RWPE2 (cell line): ENCODE measurements around the gene KCNAB2.

Experiments used
- ATAC-seq: fragments of 200-7000 bp; cut with Tn5 transposase; 3 replicates; pipeline ENCODE4 v1.9.1; 2021; ENCODE audit warnings: low read depth
- DNase-seq: peaks from one replicate; pipeline ENCODE4 v3.0.0-alpha.2; 2020; ENCODE audit warnings: low spot score
- H3K27ac ChIP-seq: fragments of 450-650 bp; 2 replicates; pipeline ENCODE4 v1.5.1; 2017; ENCODE audit warnings: mild to moderate bottlenecking; ENCODE audit not compliant: poor library complexity, severe bottlenecking
- H3K27me3 ChIP-seq: fragments of 250-450 bp; sonication (Bioruptor Pico); 2 replicates; pipeline ENCODE4 v1.5.1; 2021; ENCODE audit warnings: mild to moderate bottlenecking, moderate library complexity; ENCODE audit not compliant: insufficient read depth, poor library complexity, severe bottlenecking
- H3K36me3 ChIP-seq: fragments of 250-450 bp; sonication (Bioruptor Pico); 2 replicates; pipeline ENCODE4 v1.5.1; 2020; ENCODE audit warnings: low read depth, mild to moderate bottlenecking, moderate library complexity
- H3K4me1 ChIP-seq: fragments of 250-450 bp; sonication (Bioruptor Pico); 2 replicates; pipeline ENCODE4 v1.5.1; 2021; ENCODE audit warnings: mild to moderate bottlenecking, moderate library complexity; ENCODE audit not compliant: insufficient read depth, poor library complexity, severe bottlenecking
- H3K4me3 ChIP-seq: fragments of 250-450 bp; sonication (Bioruptor Pico); 2 replicates; pipeline ENCODE4 v1.5.1; 2021; ENCODE audit warnings: mild to moderate bottlenecking, moderate library complexity; ENCODE audit not compliant: severe bottlenecking
- H3K9me3 ChIP-seq: fragments of 250-450 bp; sonication (Bioruptor Pico); 2 replicates; pipeline ENCODE4 v1.5.1; 2021; ENCODE audit warnings: mild to moderate bottlenecking, moderate library complexity; ENCODE audit not compliant: severe bottlenecking
- CTCF ChIP-seq: fragments of 450-650 bp; IDR thresholded peaks from one replicate; pipeline ENCODE4 v1.5.1; 2017; ENCODE audit warnings: mild to moderate bottlenecking, moderate library complexity; ENCODE audit not compliant: poor library complexity, severe bottlenecking

The KCNAB2 gene

GRCh38 chr1:6068932-6069331 is 23.2 kb downstream of the KCNAB2 start:
- no peak overlapping the region for H3K4me3 ChIP-seq
- ATAC-seq (no peak), DNase-seq (no peak)
- TF ChIP-seq CTCF, result no peak
- no peaks in the 10 kb centered on the region for H3K27me3 ChIP-seq
- H3K36me3 ChIP-seq, result no peaks in the 10 kb centered on the region
- peaks cover 3% of the 10 kb centered on the region for H3K4me1 ChIP-seq
- H3K9me3 ChIP-seq, result no peaks in the 10 kb centered on the region
- no peak overlapping the region for H3K27ac ChIP-seq

GRCh38 chr1:6069573-6069972 is 23.9 kb downstream of the KCNAB2 start:
- H3K4me1 ChIP-seq, result peaks cover 9% of the 10 kb centered on the region
- H3K9me3 ChIP-seq, result no peaks in the 10 kb centered on the region
- no peaks in the 10 kb centered on the region for H3K27me3 ChIP-seq
- DNase-seq, result no peak
- ATAC-seq, result no peak
- H3K4me3 ChIP-seq, result no peak overlapping the region
- no peak for TF ChIP-seq CTCF
- H3K27ac ChIP-seq, result no peak overlapping the region
- no peaks in the 10 kb centered on the region for H3K36me3 ChIP-seq

DNA sequence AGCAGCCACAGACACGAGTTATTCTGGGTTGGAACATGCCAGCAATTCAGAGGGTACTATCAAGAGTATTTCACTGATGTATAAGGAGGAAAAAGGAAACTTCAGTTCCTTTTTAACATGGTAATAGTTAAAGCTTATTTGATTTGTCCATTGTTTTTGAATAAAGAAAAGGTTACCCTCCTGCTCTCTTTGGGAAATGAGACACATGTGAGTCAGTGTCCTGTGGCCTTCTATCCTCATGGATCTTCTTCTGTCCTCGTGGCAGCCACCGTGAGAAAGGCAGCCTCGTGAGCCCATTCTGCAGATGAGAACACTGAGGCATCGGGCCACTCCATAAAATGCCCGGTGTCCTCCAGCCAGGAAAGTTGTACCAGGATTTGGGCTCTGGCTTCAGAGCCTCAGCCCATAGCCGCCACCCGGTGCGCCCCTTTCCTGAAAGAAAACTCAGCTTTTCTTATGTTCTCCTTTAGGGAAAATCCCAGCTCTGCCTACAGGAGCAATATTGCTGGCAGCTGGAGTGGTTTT is 24.8 kb downstream of the KCNAB2 start:
- H3K9me3 ChIP-seq, result no peaks in the 10 kb centered on the region
- no peak for DNase-seq
- H3K36me3 ChIP-seq, result no peaks in the 10 kb centered on the region
- H3K4me1 ChIP-seq, result peaks cover 16% of the 10 kb centered on the region
- no peak for TF ChIP-seq CTCF
- H3K27me3 ChIP-seq, result no peaks in the 10 kb centered on the region
- no peak for ATAC-seq
- no peak overlapping the region for H3K4me3 ChIP-seq
- no peak overlapping the region for H3K27ac ChIP-seq

GRCh38 chr1:6071219-6071618 is 25.5 kb downstream of the KCNAB2 start:
- no peak for DNase-seq
- no peak for ATAC-seq
- Histone ChIP-seq H3K27me3 (no peaks in the 10 kb centered on the region), H3K27ac (no peak overlapping the region), H3K4me1 (peaks cover 16% of the 10 kb centered on the region), H3K4me3 (no peak overlapping the region), H3K36me3 (no peaks in the 10 kb centered on the region), H3K9me3 (no peaks in the 10 kb centered on the region)
- no peak for TF ChIP-seq CTCF

DNA sequence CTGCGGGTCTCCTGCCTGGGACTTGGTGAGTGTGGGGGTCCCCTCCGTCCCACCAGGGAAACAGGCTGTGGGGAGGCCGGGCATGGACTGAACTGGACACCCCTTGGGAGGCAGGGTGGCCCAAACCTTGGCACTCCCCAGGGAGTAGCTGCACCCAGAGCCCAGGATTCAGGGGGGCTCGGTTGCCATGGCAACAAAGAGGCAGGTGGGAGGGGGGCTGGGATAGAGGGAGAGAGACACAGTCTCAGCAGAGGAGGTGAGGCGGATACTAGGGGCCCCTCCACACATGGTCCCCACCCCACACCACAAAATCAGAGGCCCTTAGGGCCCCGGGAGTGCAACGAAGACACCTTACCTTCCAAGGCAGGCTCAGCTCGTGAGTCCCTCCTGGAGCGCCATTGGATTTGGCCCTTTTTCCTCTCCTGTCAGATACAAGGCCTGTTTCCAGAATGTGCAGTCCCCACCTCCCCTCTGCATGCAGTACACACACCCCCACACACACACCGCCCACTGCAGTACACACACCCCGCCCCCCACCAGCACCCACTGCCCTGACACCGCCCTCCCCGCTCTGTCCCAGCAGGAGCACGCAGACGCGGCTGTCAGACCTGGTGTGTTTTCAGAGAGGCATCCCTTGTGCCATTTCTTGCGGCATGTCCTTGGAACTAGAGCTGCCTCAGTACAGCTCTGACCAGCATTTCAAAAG is 27.2 kb downstream of the KCNAB2 start:
- no peaks in the 10 kb centered on the region for H3K9me3 ChIP-seq
- ATAC-seq (no peak), DNase-seq (no peak)
- H3K27ac ChIP-seq, result no peak overlapping the region
- TF ChIP-seq CTCF, result no peak
- H3K4me3 ChIP-seq, result no peak overlapping the region
- no peaks in the 10 kb centered on the region for H3K27me3 ChIP-seq
- no peaks in the 10 kb centered on the region for H3K36me3 ChIP-seq
- peaks cover 16% of the 10 kb centered on the region for H3K4me1 ChIP-seq
